Measurements from ENCODE around the gene DIS3L2. TPM values are rescaled to one million over a fixed set of nuclear protein-coding genes. Genes with fewer than 3 reads are reported as not detected.
A peak's percentile ranks its signal among the peaks of the same experiment; 100 is the strongest.

Gene DIS3L2
- polyA plus RNA-seq, 3 donors from 2014 or later, result 7.6 to 22.5 (median 8.1) TPM

DNA sequence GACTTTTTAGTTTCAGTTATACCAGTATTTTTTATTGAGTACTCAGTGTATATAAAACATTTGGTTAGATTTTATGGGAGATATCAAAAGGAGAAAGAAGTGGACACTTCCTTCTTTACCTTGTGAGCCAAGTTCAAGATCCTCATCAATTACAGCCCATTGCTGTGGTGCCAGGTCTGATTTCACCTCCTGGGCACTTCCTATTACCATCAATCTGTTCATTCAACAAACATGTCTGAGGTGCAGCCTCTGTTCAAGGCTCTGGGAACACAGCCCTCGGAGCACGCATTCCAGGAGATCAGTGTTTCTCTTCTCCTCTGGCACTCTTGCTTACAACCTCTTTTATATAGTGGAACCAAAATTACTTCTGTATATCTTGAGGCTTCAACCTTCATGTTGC is 245.7 kb downstream of the DIS3L2 start:
- Mint-ChIP-seq H3K27me3 (ENCODE audit: low read depth in 3 of 3) (no peaks in the 10 kb centered on the region), H3K4me1 (peaks cover 13 to 25% of the 10 kb centered on the region in 2 donors), H3K9me3 (no peaks in the 10 kb centered on the region), H3K4me3 (no peak overlapping the region), H3K27ac (no peak overlapping the region), H3K36me3 (peaks cover 4 to 27% (median 22%) of the 10 kb centered on the region in 3 donors)
- no peak for DNase-seq

DNA sequence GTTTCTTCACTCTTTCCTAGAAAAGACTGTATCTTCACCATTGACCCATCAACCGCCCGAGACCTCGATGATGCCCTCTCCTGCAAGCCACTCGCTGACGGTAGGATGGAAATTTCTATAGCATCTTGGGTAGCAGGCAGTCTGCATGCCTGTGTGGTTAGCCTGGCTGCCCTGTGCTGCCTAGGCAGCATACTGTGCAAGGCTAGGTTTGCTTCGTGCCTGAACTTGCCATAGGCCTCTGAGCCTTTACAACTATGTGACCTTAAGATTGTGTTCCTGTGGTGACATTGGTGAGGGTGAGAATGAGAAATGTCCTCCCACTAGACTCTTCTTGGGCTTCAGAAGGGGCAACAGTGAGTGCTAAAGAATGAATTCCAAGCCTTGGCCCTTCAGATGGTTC is 248.8 kb downstream of the DIS3L2 start:
- Mint-ChIP-seq H3K27ac (no peak overlapping the region), H3K27me3 (ENCODE audit: low read depth in 3 of 3) (peaks cover 0 to 2% (median 0%) of the 10 kb centered on the region in 3 donors), H3K4me1 (peaks cover 16 to 21% of the 10 kb centered on the region in 2 donors), H3K9me3 (no peaks in the 10 kb centered on the region), H3K4me3 (no peak overlapping the region), H3K36me3 (peaks cover 4 to 29% (median 29%) of the 10 kb centered on the region in 3 donors)
- DNase-seq, result no peak

DNA sequence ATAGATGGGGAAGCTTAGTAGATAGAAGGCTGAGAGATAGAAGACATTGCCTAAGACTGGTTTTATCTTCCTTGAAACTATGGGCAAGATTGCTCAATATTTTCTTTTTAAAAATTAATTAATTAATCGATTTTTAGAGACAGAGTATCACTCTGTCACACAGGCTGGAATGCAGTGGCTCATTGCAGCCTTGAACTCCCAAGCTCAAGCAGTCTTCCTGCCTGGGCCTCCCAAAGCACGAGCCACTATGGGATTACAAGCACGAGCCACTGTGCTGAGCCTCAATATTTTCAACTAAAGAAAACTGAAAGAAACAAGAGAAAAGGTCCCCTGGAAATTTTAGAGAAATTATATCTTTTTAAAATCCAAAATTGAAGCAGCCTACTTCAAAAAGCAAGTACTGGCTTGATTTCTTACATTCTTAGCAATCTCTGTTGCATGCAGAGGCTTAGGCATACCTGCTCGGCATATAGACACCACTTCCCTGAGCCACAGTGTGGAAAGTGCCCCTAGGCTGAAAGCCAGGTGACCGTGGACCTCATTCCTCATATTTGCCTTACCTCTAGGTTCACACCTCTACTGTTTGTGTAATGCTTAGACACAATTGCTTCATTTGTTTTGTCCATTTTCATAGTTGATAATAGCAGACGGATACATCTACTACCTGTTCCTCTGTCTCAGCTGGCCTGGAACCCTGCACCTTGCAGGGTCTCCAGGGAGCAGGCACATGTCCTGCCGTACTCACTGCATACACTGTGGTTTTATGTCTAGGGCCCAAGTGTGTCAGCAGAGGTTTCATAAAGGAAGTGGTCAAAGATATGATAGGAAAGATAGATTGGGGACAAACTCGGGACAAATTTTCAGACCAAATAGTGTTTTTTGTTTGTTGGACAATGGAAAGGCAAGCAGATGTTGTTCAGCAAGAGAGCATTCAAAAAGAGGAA is 250.5 kb downstream of the DIS3L2 start:
- DNase-seq, result no peak
- Mint-ChIP-seq H3K9me3 (no peaks in the 10 kb centered on the region), H3K27me3 (ENCODE audit: low read depth in 3 of 3) (peaks cover 0 to 3% (median 0%) of the 10 kb centered on the region in 3 donors), H3K36me3 (peaks cover 4 to 35% (median 29%) of the 10 kb centered on the region in 3 donors), H3K4me1 (peaks cover 16 to 21% of the 10 kb centered on the region in 2 donors), H3K27ac (peak overlapping the region in 4 of 6 donors; percentile 1 to 51 (median 16)), H3K4me3 (peak overlapping the region in 1 of 5 donors; percentile 1)

DNA sequence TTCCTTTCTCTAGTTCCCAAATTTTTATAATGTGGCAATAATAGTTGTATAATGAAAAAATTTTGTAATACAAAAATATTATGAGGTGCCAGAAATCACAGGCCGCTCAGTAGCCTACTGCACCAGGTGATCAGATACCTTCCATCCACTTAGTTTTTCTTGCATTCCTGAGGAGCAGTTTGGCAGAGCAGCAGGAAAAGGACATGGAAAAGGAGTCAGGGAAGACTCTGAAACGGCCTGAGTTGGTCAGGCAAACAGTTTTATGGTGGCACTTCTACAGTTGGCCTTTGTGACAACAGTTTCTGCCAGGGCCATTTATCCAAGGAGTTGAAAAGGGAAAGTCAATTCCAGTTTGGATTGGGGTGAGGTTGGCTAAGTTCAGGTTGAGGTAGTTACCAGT is 251.7 kb downstream of the DIS3L2 start:
- H3K9me3 Mint-ChIP-seq, result no peaks in the 10 kb centered on the region
- peaks cover 0 to 4% (median 0%) of the 10 kb centered on the region in 3 donors for H3K27me3 Mint-ChIP-seq (ENCODE audit: low read depth in 3 of 3)
- peaks cover 18 to 21% of the 10 kb centered on the region in 2 donors for H3K4me1 Mint-ChIP-seq
- H3K27ac Mint-ChIP-seq, result no peak overlapping the region
- H3K4me3 Mint-ChIP-seq, result no peak overlapping the region
- peaks cover 4 to 35% (median 29%) of the 10 kb centered on the region in 3 donors for H3K36me3 Mint-ChIP-seq
- no peak for DNase-seq

DNA sequence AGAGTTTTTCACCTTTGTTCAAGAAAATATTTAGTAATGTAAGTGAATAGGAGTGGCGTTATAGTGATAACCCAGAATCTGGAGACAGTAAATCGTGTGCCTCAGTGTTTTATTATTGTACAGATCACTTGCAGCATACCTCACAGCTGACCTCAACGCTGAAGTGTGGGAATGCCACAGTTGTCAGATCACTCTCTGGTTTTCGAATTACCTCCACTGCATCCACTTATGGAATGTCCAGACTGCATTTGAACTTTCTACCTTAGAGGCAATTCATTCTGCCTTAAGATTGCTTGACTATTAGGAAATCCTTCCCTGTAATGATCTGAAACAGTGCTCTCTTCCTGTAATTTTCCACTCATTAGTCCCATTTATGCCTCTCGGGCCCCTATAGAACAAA is 252.5 kb downstream of the DIS3L2 start:
- H3K27ac Mint-ChIP-seq, result no peak overlapping the region
- H3K4me1 Mint-ChIP-seq, result peaks cover 24 to 26% of the 10 kb centered on the region in 2 donors
- H3K4me3 Mint-ChIP-seq, result no peak overlapping the region

DNA sequence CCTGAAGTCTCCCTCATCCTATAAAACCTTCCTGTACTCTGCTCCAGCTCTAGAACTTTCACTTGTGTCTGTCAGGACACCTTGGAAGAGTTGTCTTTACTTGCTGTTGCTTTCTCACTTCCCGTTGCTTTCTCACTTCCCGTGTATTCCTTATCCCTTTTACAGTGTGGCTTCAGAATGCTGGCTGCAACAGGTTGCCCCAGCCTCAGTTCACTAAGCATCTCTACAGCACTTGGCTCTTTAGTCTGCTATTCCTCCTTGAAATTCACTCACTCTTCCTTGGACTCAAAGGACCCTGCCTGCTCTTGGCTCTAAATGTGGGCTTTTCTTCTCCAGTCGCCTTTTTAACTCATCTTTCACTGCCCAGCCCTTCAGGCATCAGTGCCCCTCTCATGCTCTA is 254.5 kb downstream of the DIS3L2 start:
- Mint-ChIP-seq H3K27ac (peak overlapping the region in 2 of 6 donors; percentile 0 to 12), H3K9me3 (no peaks in the 10 kb centered on the region), H3K36me3 (peaks cover 0 to 19% (median 11%) of the 10 kb centered on the region in 3 donors), H3K4me1 (peaks cover 30 to 35% of the 10 kb centered on the region in 2 donors), H3K4me3 (no peak overlapping the region), H3K27me3 (ENCODE audit: low read depth in 3 of 3) (peaks cover 0 to 4% (median 0%) of the 10 kb centered on the region in 3 donors)
- DNase-seq, result no peak

More for the DNA sequence above, 252.5 kb downstream of the DIS3L2 start:
- Mint-ChIP-seq H3K9me3 (no peaks in the 10 kb centered on the region), H3K27me3 (ENCODE audit: low read depth in 3 of 3) (peaks cover 0 to 4% (median 0%) of the 10 kb centered on the region in 3 donors), H3K36me3 (peaks cover 4 to 35% (median 27%) of the 10 kb centered on the region in 3 donors)
- no peak for DNase-seq

DNA sequence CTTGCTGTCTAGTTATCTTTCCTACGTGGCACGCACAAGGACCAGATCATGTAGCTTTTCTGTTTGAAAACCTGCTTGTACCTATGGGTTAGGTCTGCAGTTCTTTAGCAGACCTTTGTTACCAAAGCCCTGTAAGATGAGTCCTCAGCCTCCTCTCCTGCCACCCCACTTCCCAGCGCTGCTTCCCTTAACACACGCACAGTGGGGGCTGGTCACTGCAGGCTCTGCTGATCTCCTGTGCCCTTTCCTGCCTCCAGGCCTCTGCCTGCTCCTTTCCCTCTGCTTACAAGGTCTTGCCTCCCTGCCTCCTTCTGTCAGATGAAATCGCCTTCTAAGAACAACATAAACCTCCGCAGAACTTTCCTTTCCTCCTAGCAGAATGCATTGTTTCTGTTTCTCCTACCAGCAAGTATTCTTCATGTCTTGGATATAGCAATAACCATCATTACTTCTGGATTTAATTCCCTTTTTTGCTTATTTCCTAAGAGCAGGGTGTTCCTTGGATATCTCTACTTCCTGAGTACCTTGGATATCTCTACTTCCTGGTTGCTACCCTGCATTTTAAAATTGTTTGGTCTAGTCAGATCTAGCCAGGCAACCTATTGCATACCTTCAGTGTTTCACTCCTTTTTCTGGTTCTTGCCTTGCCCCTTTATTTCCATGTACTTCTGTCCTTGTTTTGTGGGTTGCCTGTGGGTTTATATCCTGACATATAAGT is 257.4 kb downstream of the DIS3L2 start:
- Mint-ChIP-seq H3K27ac (peak overlapping the region in 2 of 6 donors; percentile 8 to 9), H3K9me3 (no peaks in the 10 kb centered on the region), H3K4me1 (peaks cover 14% of the 10 kb centered on the region in 2 donors), H3K36me3 (peaks cover 0 to 11% (median 0%) of the 10 kb centered on the region in 3 donors), H3K4me3 (no peak overlapping the region), H3K27me3 (ENCODE audit: low read depth in 3 of 3) (peaks cover 0 to 2% (median 0%) of the 10 kb centered on the region in 3 donors)
- DNase-seq, result no peak

DNA sequence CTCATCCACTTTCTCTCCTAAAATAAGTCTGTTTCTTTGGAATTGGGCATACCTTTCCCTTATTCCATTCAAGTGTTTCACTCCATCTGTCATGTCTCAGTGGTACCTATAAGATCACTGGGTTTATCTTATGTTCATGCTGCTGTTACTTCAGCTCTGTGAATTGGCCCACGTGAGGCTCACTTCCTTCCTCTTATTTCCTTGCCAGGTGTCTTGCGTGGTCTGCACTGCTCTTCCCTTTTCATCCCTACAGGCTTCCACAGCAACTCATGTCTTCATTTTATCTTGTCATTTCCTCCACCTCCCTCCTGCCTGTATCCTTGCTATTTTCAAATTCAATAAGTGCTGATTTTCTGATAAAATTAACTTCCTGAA is 258.0 kb downstream of the DIS3L2 start:
- Mint-ChIP-seq H3K27ac (peak overlapping the region in 1 of 6 donors; percentile 9), H3K4me1 (peaks cover 14% of the 10 kb centered on the region in 2 donors), H3K27me3 (ENCODE audit: low read depth in 3 of 3) (peaks cover 0 to 2% (median 0%) of the 10 kb centered on the region in 3 donors), H3K4me3 (no peak overlapping the region), H3K36me3 (peaks cover 0 to 11% (median 0%) of the 10 kb centered on the region in 3 donors), H3K9me3 (no peaks in the 10 kb centered on the region)
- DNase-seq, result no peak

DNA sequence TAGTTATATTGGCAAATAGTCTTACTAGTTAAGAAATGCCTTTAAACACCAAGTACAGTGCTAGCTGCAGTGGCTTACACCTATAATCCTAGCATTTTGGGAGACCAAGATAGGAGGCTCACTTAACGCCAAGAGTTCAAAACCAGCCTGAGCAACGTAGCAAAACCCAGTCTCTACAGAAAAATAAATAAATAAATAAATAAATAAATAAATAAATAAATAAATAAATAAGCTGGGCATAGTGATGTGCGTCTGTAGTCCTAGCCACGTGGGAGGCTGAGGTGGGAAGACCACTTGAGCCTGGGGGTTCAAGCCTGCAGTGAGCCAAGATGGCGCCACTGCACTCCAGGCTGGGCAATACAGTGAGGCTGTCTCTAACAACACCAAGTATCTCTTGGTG is 258.4 kb downstream of the DIS3L2 start:
- Mint-ChIP-seq H3K36me3 (peaks cover 0 to 11% (median 0%) of the 10 kb centered on the region in 3 donors), H3K9me3 (no peaks in the 10 kb centered on the region), H3K4me1 (peaks cover 14% of the 10 kb centered on the region in 2 donors), H3K27ac (no peak overlapping the region), H3K4me3 (no peak overlapping the region), H3K27me3 (ENCODE audit: low read depth in 3 of 3) (peaks cover 0 to 2% (median 0%) of the 10 kb centered on the region in 3 donors)
- no peak for DNase-seq

DNA sequence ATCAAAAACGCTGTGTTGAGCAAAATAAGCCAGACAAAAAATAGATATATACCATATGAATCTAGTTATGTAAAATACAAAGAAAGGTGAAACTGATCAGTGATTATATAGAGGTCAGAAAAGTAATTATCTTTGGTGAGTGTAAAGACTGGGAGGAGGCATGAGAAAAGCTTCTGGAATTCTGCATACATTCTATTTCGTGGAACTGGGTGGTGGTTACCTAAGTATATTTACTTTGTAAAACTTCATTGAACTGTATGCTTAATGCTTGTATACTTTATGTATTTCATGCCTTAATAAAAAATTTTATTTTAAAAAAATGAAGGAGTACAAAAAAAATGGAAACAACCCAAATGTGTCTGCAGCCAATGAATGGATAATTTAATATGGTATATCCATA is 263.9 kb downstream of the DIS3L2 start:
- H3K36me3 Mint-ChIP-seq, result peaks cover 0 to 5% (median 0%) of the 10 kb centered on the region in 3 donors
- H3K4me3 Mint-ChIP-seq, result no peak overlapping the region
- no peak for DNase-seq
- no peak overlapping the region for H3K27ac Mint-ChIP-seq
- no peaks in the 10 kb centered on the region for H3K4me1 Mint-ChIP-seq
- no peaks in the 10 kb centered on the region for H3K9me3 Mint-ChIP-seq
- H3K27me3 Mint-ChIP-seq (ENCODE audit: low read depth in 3 of 3), result no peaks in the 10 kb centered on the region

DNA sequence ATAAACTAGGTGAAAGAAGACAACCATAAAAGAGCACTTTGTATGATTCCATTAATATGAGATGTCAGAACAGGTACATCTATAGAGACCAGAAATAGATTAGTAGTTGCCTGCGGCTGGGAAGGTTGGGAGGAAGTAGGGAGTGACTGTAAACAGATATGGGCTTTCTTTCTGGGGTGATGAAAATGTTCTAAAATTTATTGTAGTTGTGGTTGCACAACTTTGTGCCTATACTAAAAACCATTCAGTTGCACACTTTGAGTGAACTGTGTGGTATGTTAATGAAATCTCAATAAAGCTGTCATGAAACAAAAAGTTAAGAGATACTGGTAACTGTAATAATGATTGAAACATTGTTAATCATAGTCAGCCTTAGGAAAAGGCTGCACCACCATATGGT is 264.4 kb downstream of the DIS3L2 start:
- H3K9me3 Mint-ChIP-seq, result no peaks in the 10 kb centered on the region
- H3K27ac Mint-ChIP-seq, result no peak overlapping the region

DNA sequence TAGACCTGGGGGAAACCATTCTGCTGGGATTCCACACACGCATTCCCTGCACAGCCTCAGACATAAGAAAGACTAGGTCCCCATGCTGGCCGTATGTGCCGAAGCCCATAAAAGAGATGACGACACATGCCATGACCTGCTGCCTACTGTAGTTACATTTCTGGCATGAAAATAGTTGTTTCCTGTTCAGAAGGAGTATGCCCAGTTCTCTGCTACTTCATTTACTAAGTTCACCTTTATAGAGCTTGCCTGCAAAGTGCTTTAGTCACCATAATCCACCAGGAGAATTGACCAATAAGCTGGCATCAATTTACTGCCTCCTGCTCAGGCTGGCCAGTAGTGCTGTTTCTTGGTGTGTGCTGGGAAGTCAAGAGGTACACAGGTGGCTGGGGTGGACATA is 266.8 kb downstream of the DIS3L2 start:
- Mint-ChIP-seq H3K27me3 (ENCODE audit: low read depth in 3 of 3) (peaks cover 0 to 2% (median 0%) of the 10 kb centered on the region in 3 donors), H3K36me3 (peaks cover 0 to 4% (median 0%) of the 10 kb centered on the region in 3 donors), H3K27ac (no peak overlapping the region), H3K9me3 (no peaks in the 10 kb centered on the region), H3K4me3 (no peak overlapping the region), H3K4me1 (peaks cover 10 to 23% of the 10 kb centered on the region in 2 donors)
- DNase-seq, result no peak

More for the DNA sequence above, 264.4 kb downstream of the DIS3L2 start:
- no peak for DNase-seq
- H3K27me3 Mint-ChIP-seq (ENCODE audit: low read depth in 3 of 3), result no peaks in the 10 kb centered on the region
- no peak overlapping the region for H3K4me3 Mint-ChIP-seq
- H3K4me1 Mint-ChIP-seq, result peaks cover 0 to 3% of the 10 kb centered on the region in 2 donors
- H3K36me3 Mint-ChIP-seq, result peaks cover 0 to 5% (median 0%) of the 10 kb centered on the region in 3 donors

DNA sequence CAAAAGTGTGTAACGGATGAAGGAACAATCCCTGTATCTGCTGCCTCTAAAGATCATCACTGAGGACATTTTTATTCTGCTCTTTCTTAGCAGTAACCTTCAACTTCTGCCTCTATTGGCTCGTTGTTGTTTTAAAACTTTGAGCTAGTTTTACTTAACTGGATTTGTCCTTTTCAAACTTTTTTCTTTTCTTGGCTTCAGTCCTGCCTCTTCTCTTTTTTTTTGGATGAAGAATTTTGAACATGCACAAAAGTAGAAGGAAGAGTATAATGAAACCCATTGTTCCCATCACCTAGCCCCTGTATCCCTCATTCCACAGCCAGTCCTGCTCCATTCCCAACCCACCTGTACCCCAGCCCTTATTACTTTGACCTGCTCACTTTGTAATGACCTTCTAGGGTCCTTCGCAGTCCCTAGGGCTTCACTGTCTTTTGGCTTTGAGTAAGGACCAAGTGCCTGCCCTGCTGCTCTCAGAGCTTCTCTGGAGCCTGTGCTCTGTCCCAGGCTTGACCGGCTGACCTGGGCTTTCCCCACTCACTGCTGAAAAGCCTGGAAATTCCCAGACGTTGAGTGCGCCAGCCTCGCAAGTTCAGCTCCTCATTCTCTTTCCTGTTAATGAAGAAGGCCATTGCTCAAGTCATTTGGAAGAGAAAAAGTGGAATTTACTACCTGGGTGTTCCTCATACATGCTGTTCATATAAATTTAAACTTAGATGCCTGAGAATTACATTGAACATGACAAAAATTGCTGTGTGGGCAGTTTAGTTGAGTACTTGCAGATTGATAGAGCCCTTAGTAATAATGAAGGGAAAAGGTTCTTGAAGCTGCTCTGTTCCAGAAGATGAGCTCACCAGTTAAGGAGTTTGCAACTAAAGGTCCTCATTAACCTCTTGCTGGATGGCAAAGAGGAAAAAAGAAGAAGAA is 267.7 kb downstream of the DIS3L2 start:
- peaks cover 0 to 2% (median 0%) of the 10 kb centered on the region in 3 donors for H3K27me3 Mint-ChIP-seq (ENCODE audit: low read depth in 3 of 3)
- no peaks in the 10 kb centered on the region for H3K9me3 Mint-ChIP-seq
- peaks cover 0 to 4% (median 0%) of the 10 kb centered on the region in 3 donors for H3K36me3 Mint-ChIP-seq
- peaks cover 10 to 23% of the 10 kb centered on the region in 2 donors for H3K4me1 Mint-ChIP-seq
- no peak overlapping the region for H3K4me3 Mint-ChIP-seq
- DNase-seq, result no peak
- H3K27ac Mint-ChIP-seq, result no peak overlapping the region
